ENCODE measurements around the gene ERAL1.

GRCh38 chr17:28873839-28874238 is 19.0 kb downstream of the ERAL1 start:
- TF ChIP-seq CTCF (IDR thresholded peaks at IDR 0.05) (no peak), POLR2A (IDR thresholded peaks at IDR 0.05) (no peak)
